ENCODE data around the gene NAV3.

DNA sequence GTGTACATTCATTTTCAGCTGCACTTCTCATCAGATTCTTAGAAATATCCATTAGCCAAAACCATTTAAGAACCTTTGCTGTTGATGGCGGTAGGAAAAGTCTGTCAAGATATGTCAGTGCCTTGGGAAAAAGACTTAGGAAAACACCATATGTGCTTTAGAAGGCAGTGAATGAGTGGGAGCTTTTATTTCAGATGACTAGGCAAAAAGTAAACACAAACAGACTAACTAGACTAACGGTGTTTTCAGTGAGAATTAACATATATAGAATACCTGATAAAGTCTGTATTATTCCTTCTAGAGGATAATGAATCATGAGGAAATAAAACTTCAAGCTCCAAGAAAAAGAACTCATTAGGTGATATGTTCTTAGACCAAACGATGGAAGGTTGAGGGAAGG is 418.9 kb downstream of the NAV3 start:
- TF ChIP-seq CC2D1A (IDR thresholded peaks at IDR 0.05) (no peak), CTCF (IDR thresholded peaks at IDR 0.05 in 2 of 3, conservative IDR thresholded peaks at IDR 0.05 in 1 of 3; ENCODE audit: insufficient read depth in 2 of 3, low read depth in 1 of 3, low read length in 3 of 3) (no peak)
